H7 (cell line): ENCODE data around the gene SLPI. TPM values are rescaled to one million over a fixed set of nuclear protein-coding genes. Genes with fewer than 3 reads are reported as not detected.
A peak's percentile ranks its signal among the peaks of the same experiment; 100 is the strongest.

Source experiments
- DNase-seq: peaks from one replicate; pipeline ENCODE4 v3.0.0; 2012
- H3K27me3 ChIP-seq: 2 replicates; pipeline ENCODE4 v1.6.0; 2011; ENCODE audit warnings: mild to moderate bottlenecking, low read length; ENCODE audit not compliant: control insufficient read depth, insufficient read depth
- H3K36me3 ChIP-seq: replicated peaks from 2 replicates; pipeline ENCODE4 v1.5.1; 2011; ENCODE audit warnings: low read length; ENCODE audit not compliant: control insufficient read depth, insufficient read depth
- H3K4me3 ChIP-seq: 2 replicates; pipeline ENCODE4 v1.5.1; 2011; ENCODE audit warnings: low read depth, mild to moderate bottlenecking, control low read depth, low read length, moderate library complexity; ENCODE audit not compliant: insufficient read depth
- total RNA-seq: library from RNA; depleted of rRNA; stranded (reverse); fragments of >200 nt; shearing (Covaris generic); gene quantifications from 2 replicates; pipeline ENCODE4 v1.2.3, GENCODE V29; 2014; rRNA removed

The SLPI gene
- total RNA-seq, 1 experiment from 2014 or later: not detected

DNA sequence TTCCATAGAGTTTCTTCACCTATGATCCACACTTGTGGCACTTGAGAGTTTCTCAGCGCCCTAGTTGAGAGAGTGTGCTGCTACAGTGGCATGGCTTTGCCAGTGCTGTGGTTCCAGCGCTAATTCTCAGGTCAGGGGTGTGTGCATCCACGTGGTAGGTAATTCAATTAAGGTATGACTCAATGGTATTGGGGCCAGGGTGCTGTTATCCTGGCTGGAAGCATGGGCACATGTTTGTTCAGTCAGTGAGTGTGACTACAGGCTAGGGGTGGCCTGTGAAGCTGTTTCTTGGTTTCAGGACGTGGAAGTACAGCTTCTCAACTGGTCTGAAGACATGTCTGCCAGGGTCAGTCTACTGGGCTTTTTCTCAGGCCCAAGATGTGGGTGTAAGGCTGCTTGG lies 36.2 kb downstream of the SLPI start:
- DNase-seq: no peak
- Histone ChIP-seq H3K4me3 (no peak overlapping the region), H3K36me3 (no peaks in the 10 kb centered on the region), H3K27me3 (no peaks in the 10 kb centered on the region)

- H3K27me3 ChIP-seq: no peaks in the 10 kb centered on the region
- no peaks in the 10 kb centered on the region for H3K36me3 ChIP-seq
- DNase-seq: no peak
- no peak overlapping the region for H3K4me3 ChIP-seq
These were observed 41.5 kb downstream of the SLPI start for GRCh38 chr20:45212836-45213235.

- no peak for DNase-seq
- H3K4me3 ChIP-seq: no peak overlapping the region
- H3K27me3 ChIP-seq: no peaks in the 10 kb centered on the region
- H3K36me3 ChIP-seq: no peaks in the 10 kb centered on the region
These were observed 42.5 kb downstream of the SLPI start for GRCh38 chr20:45211569-45212474.

DNA sequence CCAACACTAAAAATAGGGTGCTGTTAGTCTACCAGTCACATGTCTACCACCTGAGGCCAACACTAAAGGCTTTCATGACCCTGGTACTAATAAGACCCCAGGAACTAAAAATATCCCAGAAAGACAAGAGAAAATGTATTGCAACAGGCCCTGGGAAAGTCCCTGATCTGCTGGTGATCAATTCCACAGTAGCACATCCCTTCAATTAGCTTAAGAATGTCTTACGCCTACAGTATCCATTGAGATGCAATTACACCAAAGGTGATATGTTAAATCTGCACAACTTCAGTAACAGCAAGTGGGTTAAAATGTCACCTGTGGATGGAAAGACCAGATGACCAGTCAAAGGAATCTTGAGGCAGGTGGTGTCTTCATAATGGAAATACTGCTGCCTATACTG lies 44.4 kb downstream of the SLPI start:
- DNase-seq: peak; percentile 32
- H3K4me3 ChIP-seq: no peak overlapping the region
- no peaks in the 10 kb centered on the region for H3K27me3 ChIP-seq
- H3K36me3 ChIP-seq: no peaks in the 10 kb centered on the region

DNA sequence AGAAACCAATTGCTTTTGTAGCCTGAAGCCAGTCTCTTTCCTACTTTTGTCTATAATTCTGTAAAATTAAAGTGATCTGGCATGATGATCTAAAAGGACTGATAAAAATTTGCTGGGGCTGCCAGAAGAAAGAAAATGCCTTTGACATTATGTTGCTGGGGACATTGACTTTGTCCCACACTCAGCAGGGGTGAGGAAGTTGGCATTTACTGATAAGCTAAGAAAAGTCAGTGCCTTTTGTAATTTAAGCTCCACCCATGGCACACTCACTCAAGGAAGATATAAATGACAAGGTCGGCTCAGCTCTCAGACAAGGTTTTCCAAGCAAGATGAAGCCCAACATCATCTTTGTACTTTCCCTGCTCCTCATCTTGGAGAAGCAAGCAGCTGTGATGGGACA lies 47.6 kb downstream of the SLPI start, which contains the start of gene SEMG1:
Gene SEMG1 (plus strand): TSS at position 309 of the 400 bp plus-strand sequence. CDS start 21 bp downstream, at position 330.
- H3K36me3 ChIP-seq: no peaks in the 10 kb centered on the region
- no peak within 1 kb of the TSS for H3K4me3 ChIP-seq
- no peak for DNase-seq
- no peaks in the 10 kb centered on the region for H3K27me3 ChIP-seq

Other genes with a start within 250 kb of the SLPI start
- 0.18 and 0.59 TPM in 2 replicates for gene KCNS1, start 153.4 kb downstream of the SLPI start, total RNA-seq
- gene WFDC5, start 139.4 kb downstream of the SLPI start, total RNA-seq: not detected in 2 replicates
- not detected in 2 replicates for gene WFDC12, start 130.1 kb downstream of the SLPI start, total RNA-seq
- not detected in 2 replicates for gene PI3, start 79.7 kb downstream of the SLPI start, total RNA-seq
- 0.31 and 0.81 TPM in 2 replicates for gene SEMG1, start 47.5 kb downstream of the SLPI start, total RNA-seq
- not detected in 2 replicates for gene SEMG2, start 33.2 kb downstream of the SLPI start, total RNA-seq
- not detected in 2 replicates for gene RBPJL, start 52.3 kb upstream of the SLPI start, total RNA-seq
- gene MATN4, start 53.7 kb upstream of the SLPI start, total RNA-seq: 0.14 and 0.67 TPM in 2 replicates
- gene SDC4, start 93.9 kb upstream of the SLPI start, total RNA-seq: 47.3 and 56.1 TPM in 2 replicates
- 11.8 and 22.8 TPM in 2 replicates for gene SYS1, start 108.6 kb upstream of the SLPI start, total RNA-seq
- not detected in 2 replicates for gene TP53TG5, start 123.8 kb upstream of the SLPI start, total RNA-seq
- gene DBNDD2, start 153.7 kb upstream of the SLPI start, total RNA-seq: 12.5 and 23.4 TPM in 2 replicates
- 67.9 and 70.5 TPM in 2 replicates for gene PIGT, start 161.6 kb upstream of the SLPI start, total RNA-seq
- 10.0 and 16.5 TPM in 2 replicates for gene WFDC2, start 215.2 kb upstream of the SLPI start, total RNA-seq